C4-2B (cell line): ENCODE data around the gene PSKH1.

Source experiments
- H3K27ac ChIP-seq: fragments of 450-650 bp; 2 replicates; pipeline ENCODE4 v1.5.1; 2017
- CTCF ChIP-seq: fragments of 450-650 bp; conservative IDR thresholded peaks from 2 replicates; pipeline ENCODE4 v1.5.1; 2017; ENCODE audit warnings: mild to moderate bottlenecking
- ZFX ChIP-seq: fragments of 450-650 bp; IDR thresholded peaks from 2 replicates; pipeline ENCODE4 v1.6.1; 2017

The PSKH1 gene

GRCh38 chr16:67949645-67950044 lies 56.6 kb downstream of the PSKH1 start:
- TF ChIP-seq CTCF (no peak), ZFX (no peak)
- H3K27ac ChIP-seq = no peak overlapping the region

- TF ChIP-seq CTCF (no peak), ZFX (no peak)
- H3K27ac ChIP-seq = no peak overlapping the region
Observed at GRCh38 chr16:67950335-67950843, 57.3 kb downstream of the PSKH1 start.

GRCh38 chr16:67951485-67951884 lies 58.4 kb downstream of the PSKH1 start:
- no peak overlapping the region for H3K27ac ChIP-seq
- no peak for TF ChIP-seq CTCF

GRCh38 chr16:67953641-67954375 lies 60.8 kb downstream of the PSKH1 start:
- TF ChIP-seq CTCF (no peak), ZFX (no peak)
- no peak overlapping the region for H3K27ac ChIP-seq

- TF ChIP-seq CTCF = no peak
- TF ChIP-seq ZFX = no peak
- no peak overlapping the region for H3K27ac ChIP-seq
Observed at GRCh38 chr16:67954421-67955196, 61.6 kb downstream of the PSKH1 start.

GRCh38 chr16:67957622-67958021 lies 64.6 kb downstream of the PSKH1 start:
- no peak for TF ChIP-seq CTCF
- no peak for TF ChIP-seq ZFX
- H3K27ac ChIP-seq = no peak overlapping the region

- TF ChIP-seq CTCF = no peak
- TF ChIP-seq ZFX = no peak
- no peak overlapping the region for H3K27ac ChIP-seq
Observed at GRCh38 chr16:67959536-67960329, 66.7 kb downstream of the PSKH1 start.
